ENCODE measurements around the gene SCGB1D4. TPM values are rescaled to one million over a fixed set of nuclear protein-coding genes. Genes with fewer than 3 reads are reported as not detected.
"Not testable (repeated sequence)": the region's sequence is repeated elsewhere in the genome, so short reads cannot be mapped to it uniquely, and the experiment has no call there.

SCGB1D4 gene
- polyA plus RNA-seq, 3 donors: not detected

GRCh38 chr11:62333768-62334167 lies 34.9 kb upstream of the SCGB1D4 start:
- Histone ChIP-seq H4K20me1 (ENCODE audit: insufficient read depth, low read length) (no peaks in the 10 kb centered on the region), H3K79me2 (ENCODE audit: insufficient read depth, low read length) (peaks cover 13% of the 10 kb centered on the region), H3K4me1 (ENCODE audit: control insufficient read depth in 1 of 2, insufficient read depth in 2 of 2, low read length in 2 of 2) (peaks cover 64 to 76% of the 10 kb centered on the region in 2 donors), H2AFZ (ENCODE audit: insufficient read depth, low read depth, low read length, poor library complexity, severe bottlenecking) (peak overlapping the region; percentile 4), H3K9me3 (replicated peaks in 1 of 2; ENCODE audit: control insufficient read depth in 1 of 2, insufficient read depth in 1 of 2, low read length in 2 of 2) (no peaks in the 10 kb centered on the region), H3K4me3 (replicated peaks in 1 of 3; ENCODE audit: low read depth in 2 of 3, low read length in 3 of 3) (no peak overlapping the region), H3K36me3 (replicated peaks in 1 of 2; ENCODE audit: control insufficient read depth in 1 of 2, insufficient read depth in 2 of 2, low read length in 2 of 2) (no peaks in the 10 kb centered on the region), H3K4me2 (replicated peaks; ENCODE audit: extremely low read depth, low read length, poor library complexity, severe bottlenecking) (peak overlapping the region; percentile 42), H3K9ac (ENCODE audit: insufficient read depth, low read length, poor library complexity, severe bottlenecking) (no peak overlapping the region), H3K27ac (ENCODE audit: low read depth in 1 of 2, low read length in 2 of 2) (peak overlapping the region; percentile 17 to 42), H3K27me3 (ENCODE audit: control insufficient read depth in 2 of 2, insufficient read depth in 2 of 2, low read length in 2 of 2) (no peaks in the 10 kb centered on the region)
- intact Hi-C loops (cut with micrococcal nuclease): no loop called here
- Mint-ChIP-seq H3K36me3 (no peaks in the 10 kb centered on the region), H3K4me1 (peaks cover 87% of the 10 kb centered on the region), H3K9me3 (peaks cover 0 to 3% (median 0%) of the 10 kb centered on the region in 7 donors), H3K4me3 (peak overlapping the region in 1 of 2 donors; percentile 54), H3K27ac (peak overlapping the region in 5 of 7 donors; percentile 6 to 78 (median 74)), H3K27me3 (ENCODE audit: low read depth in 3 of 3) (no peaks in the 10 kb centered on the region)
- WGBS (ENCODE audit: insufficient coverage): no CpG with 5 or more reads among the region's 5 CpGs
- no peak for TF ChIP-seq CTCF (IDR thresholded peaks at IDR 0.05)
- DNase-seq: no peak

- H4K20me1 ChIP-seq (ENCODE audit: insufficient read depth, low read length); H3K36me3 ChIP-seq (replicated peaks in 1 of 2; ENCODE audit: control insufficient read depth in 1 of 2, insufficient read depth in 2 of 2, low read length in 2 of 2); intact Hi-C loops (cut with micrococcal nuclease); DNase-seq; H3K36me3 Mint-ChIP-seq; H3K79me2 ChIP-seq (ENCODE audit: insufficient read depth, low read length); H3K27ac ChIP-seq (ENCODE audit: low read depth in 1 of 2, low read length in 2 of 2); H3K4me3 ChIP-seq (replicated peaks in 1 of 3; ENCODE audit: low read depth in 2 of 3, low read length in 3 of 3); H3K9me3 Mint-ChIP-seq; H3K9me3 ChIP-seq (replicated peaks in 1 of 2; ENCODE audit: control insufficient read depth in 1 of 2, insufficient read depth in 1 of 2, low read length in 2 of 2); H3K27me3 ChIP-seq (ENCODE audit: control insufficient read depth in 2 of 2, insufficient read depth in 2 of 2, low read length in 2 of 2); H2AFZ ChIP-seq (ENCODE audit: insufficient read depth, low read depth, low read length, poor library complexity, severe bottlenecking); H3K4me3 Mint-ChIP-seq; H3K9ac ChIP-seq (ENCODE audit: insufficient read depth, low read length, poor library complexity, severe bottlenecking); H3K27me3 Mint-ChIP-seq (ENCODE audit: low read depth in 3 of 3): not testable (repeated sequence)
- H3K27ac Mint-ChIP-seq: peak overlapping the region in 3 of 7 donors; percentile 37 to 88 (median 85)
- peaks cover 75% of the 10 kb centered on the region for H3K4me1 Mint-ChIP-seq
- peak overlapping the region; percentile 41 for H3K4me2 ChIP-seq (replicated peaks; ENCODE audit: extremely low read depth, low read length, poor library complexity, severe bottlenecking)
- H3K4me1 ChIP-seq (ENCODE audit: control insufficient read depth in 1 of 2, insufficient read depth in 2 of 2, low read length in 2 of 2): peaks cover 60 to 67% of the 10 kb centered on the region in 2 donors
- 13% methylated on average over 2 of the region's 3 CpGs for WGBS (ENCODE audit: insufficient coverage)
Observed at GRCh38 chr11:62331264-62331663, 32.4 kb upstream of the SCGB1D4 start.

GRCh38 chr11:62327541-62327940 lies 28.7 kb upstream of the SCGB1D4 start:
- not testable (repeated sequence) for H3K27me3 ChIP-seq (ENCODE audit: control insufficient read depth in 2 of 2, insufficient read depth in 2 of 2, low read length in 2 of 2); H3K9ac ChIP-seq (ENCODE audit: insufficient read depth, low read length, poor library complexity, severe bottlenecking); H3K9me3 Mint-ChIP-seq; DNase-seq; H2AFZ ChIP-seq (ENCODE audit: insufficient read depth, low read depth, low read length, poor library complexity, severe bottlenecking); H3K36me3 ChIP-seq (replicated peaks in 1 of 2; ENCODE audit: control insufficient read depth in 1 of 2, insufficient read depth in 2 of 2, low read length in 2 of 2); H3K79me2 ChIP-seq (ENCODE audit: insufficient read depth, low read length); H4K20me1 ChIP-seq (ENCODE audit: insufficient read depth, low read length); H3K4me3 Mint-ChIP-seq; H3K27ac ChIP-seq (ENCODE audit: low read depth in 1 of 2, low read length in 2 of 2); H3K27ac Mint-ChIP-seq; H3K36me3 Mint-ChIP-seq; H3K4me2 ChIP-seq (replicated peaks; ENCODE audit: extremely low read depth, low read length, poor library complexity, severe bottlenecking); H3K4me3 ChIP-seq (replicated peaks in 1 of 3; ENCODE audit: low read depth in 2 of 3, low read length in 3 of 3); H3K27me3 Mint-ChIP-seq (ENCODE audit: low read depth in 3 of 3); H3K9me3 ChIP-seq (replicated peaks in 1 of 2; ENCODE audit: control insufficient read depth in 1 of 2, insufficient read depth in 1 of 2, low read length in 2 of 2)
- WGBS (ENCODE audit: insufficient coverage): 100% methylated on average over 3 of the region's 14 CpGs
- H3K4me1 ChIP-seq (ENCODE audit: control insufficient read depth in 1 of 2, insufficient read depth in 2 of 2, low read length in 2 of 2): peaks cover 39 to 47% of the 10 kb centered on the region in 2 donors
- intact Hi-C loops (cut with micrococcal nuclease): loop anchor here (5.0 to 10.0 kb wide), 2 partner anchors 110 to 113 kb away; no protein-coding TSS in a partner anchor
- H3K4me1 Mint-ChIP-seq: peaks cover 47% of the 10 kb centered on the region

- H3K4me3 Mint-ChIP-seq; H3K27ac ChIP-seq (ENCODE audit: low read depth in 1 of 2, low read length in 2 of 2); H3K9ac ChIP-seq (ENCODE audit: insufficient read depth, low read length, poor library complexity, severe bottlenecking); H3K27me3 Mint-ChIP-seq (ENCODE audit: low read depth in 3 of 3); H3K4me3 ChIP-seq (replicated peaks in 1 of 3; ENCODE audit: low read depth in 2 of 3, low read length in 3 of 3); H2AFZ ChIP-seq (ENCODE audit: insufficient read depth, low read depth, low read length, poor library complexity, severe bottlenecking); H3K27me3 ChIP-seq (ENCODE audit: control insufficient read depth in 2 of 2, insufficient read depth in 2 of 2, low read length in 2 of 2); H4K20me1 ChIP-seq (ENCODE audit: insufficient read depth, low read length); H3K9me3 Mint-ChIP-seq; H3K79me2 ChIP-seq (ENCODE audit: insufficient read depth, low read length); H3K36me3 ChIP-seq (replicated peaks in 1 of 2; ENCODE audit: control insufficient read depth in 1 of 2, insufficient read depth in 2 of 2, low read length in 2 of 2); H3K4me2 ChIP-seq (replicated peaks; ENCODE audit: extremely low read depth, low read length, poor library complexity, severe bottlenecking); H3K9me3 ChIP-seq (replicated peaks in 1 of 2; ENCODE audit: control insufficient read depth in 1 of 2, insufficient read depth in 1 of 2, low read length in 2 of 2); H3K36me3 Mint-ChIP-seq; DNase-seq: not testable (repeated sequence)
- H3K27ac Mint-ChIP-seq: peak overlapping the region in 1 of 7 donors; percentile 75
- WGBS (ENCODE audit: insufficient coverage): 60% methylated on average over 2 of the region's 6 CpGs
- peaks cover 39 to 47% of the 10 kb centered on the region in 2 donors for H3K4me1 ChIP-seq (ENCODE audit: control insufficient read depth in 1 of 2, insufficient read depth in 2 of 2, low read length in 2 of 2)
- peaks cover 45% of the 10 kb centered on the region for H3K4me1 Mint-ChIP-seq
- intact Hi-C loops (cut with micrococcal nuclease): loop anchor here (5.0 to 10.0 kb wide), 2 partner anchors 109 to 112 kb away; no protein-coding TSS in a partner anchor
Observed at GRCh38 chr11:62326719-62327118, 27.8 kb upstream of the SCGB1D4 start.
